ENCODE results near the gene OR10G3. TPM values are rescaled to one million over a fixed set of nuclear protein-coding genes. Genes with fewer than 3 reads are reported as not detected.

The OR10G3 gene
- total RNA-seq, 1 donor from 2014 or later: not detected

Other genes starting within 250 kb of the OR10G3 start
- 104 TPM for gene SUPT16H, start 196.1 kb downstream of the OR10G3 start, total RNA-seq
- 68.9 TPM for gene CHD8, start 124.0 kb downstream of the OR10G3 start, total RNA-seq
- 56.7 TPM for gene RAB2B, start 103.1 kb downstream of the OR10G3 start, total RNA-seq
- 19.6 TPM for gene TOX4, start 102.9 kb downstream of the OR10G3 start, total RNA-seq
- 93.8 TPM for gene METTL3, start 68.7 kb downstream of the OR10G3 start, total RNA-seq
- gene SALL2, start 53.7 kb downstream of the OR10G3 start, total RNA-seq: 10.2 TPM
- not detected for gene OR10G2, start 54.9 kb upstream of the OR10G3 start, total RNA-seq
- not detected for gene OR4E2, start 73.8 kb upstream of the OR10G3 start, total RNA-seq
- not detected for gene OR4E1, start 93.7 kb upstream of the OR10G3 start, total RNA-seq